ENCODE measurements around the gene COPS4.
"Not testable (repeated sequence)": the region's sequence is repeated elsewhere in the genome, so short reads cannot be mapped to it uniquely, and the experiment has no call there.

The COPS4 gene

GRCh38 chr4:83089410-83090157, 54.6 kb downstream of the COPS4 start:
- no peak for DNase-seq

GRCh38 chr4:83093060-83093640, 58.2 kb downstream of the COPS4 start:
- no peak for DNase-seq

- no peak for DNase-seq
Observed at GRCh38 chr4:83096397-83096796, 61.4 kb downstream of the COPS4 start.

GRCh38 chr4:83104991-83105390, 70.0 kb downstream of the COPS4 start:
- DNase-seq, result no peak

- DNase-seq, result no peak
Observed at GRCh38 chr4:83107631-83108030, 72.6 kb downstream of the COPS4 start.

- DNase-seq, result no peak
Observed at GRCh38 chr4:83108101-83108861, 73.3 kb downstream of the COPS4 start.

GRCh38 chr4:83109480-83110222, 74.7 kb downstream of the COPS4 start:
- DNase-seq, result no peak

GRCh38 chr4:83110223-83110945, 75.4 kb downstream of the COPS4 start:
- peak; percentile 74 for DNase-seq

- DNase-seq, result peak; percentile 20
Observed at GRCh38 chr4:83110970-83111750, 76.2 kb downstream of the COPS4 start.

- not testable (repeated sequence) for DNase-seq
Observed at GRCh38 chr4:83111751-83112141, 76.8 kb downstream of the COPS4 start.

- no peak for DNase-seq
Observed at GRCh38 chr4:83112231-83112630, 77.2 kb downstream of the COPS4 start.

- no peak for DNase-seq
Observed at GRCh38 chr4:83112678-83113428, 77.9 kb downstream of the COPS4 start.

- DNase-seq, result no peak
Observed at GRCh38 chr4:83113429-83113786, 78.4 kb downstream of the COPS4 start.

- no peak for DNase-seq
Observed at GRCh38 chr4:83114576-83114975, 79.6 kb downstream of the COPS4 start, which contains the start of gene PLAC8. Gene PLAC8 (minus strand): TSS chr4:83114729. CDS start chr4:83107921, 6,808 bp downstream.

- DNase-seq, result no peak
Observed at GRCh38 chr4:83115000-83115399, 80.0 kb downstream of the COPS4 start.

GRCh38 chr4:83115656-83116285, 80.8 kb downstream of the COPS4 start:
- no peak for DNase-seq

- no peak for DNase-seq
Observed at GRCh38 chr4:83118869-83119268, 83.9 kb downstream of the COPS4 start.

- no peak for DNase-seq
Observed at GRCh38 chr4:83121246-83121645, 86.3 kb downstream of the COPS4 start.

GRCh38 chr4:83124111-83124780, 89.3 kb downstream of the COPS4 start:
- DNase-seq, result no peak

Measured in NCI-H1694 treated with DMSO at 0.1 percent for 48 hours (cell line).